Coronary artery (tissue), 2 donors: Measurements from ENCODE around the gene NCOA1.
A peak's percentile ranks its signal among the peaks of the same experiment; 100 is the strongest.

Experiments used
- DNase-seq: peaks from one replicate; pipeline ENCODE4 v3.0.0-alpha.2; 2017; ENCODE audit warnings: low spot score
- H3K27ac ChIP-seq, 2 donors: fragments of 200-600 bp; sonication (generic); one replicate each; pipeline ENCODE4 v1.5.1; 2016 to 2019
- H3K4me3 ChIP-seq: fragments of 200-600 bp; sonication (generic); 2 replicates; pipeline ENCODE4 v1.5.1; 2016; ENCODE audit warnings: mild to moderate bottlenecking, moderate library complexity
- CTCF ChIP-seq: fragments of 200-600 bp; sonication (generic); IDR thresholded peaks from one replicate; pipeline ENCODE4 v1.5.1; 2019; ENCODE audit warnings: antibody characterized with exemption

Gene NCOA1

DNA sequence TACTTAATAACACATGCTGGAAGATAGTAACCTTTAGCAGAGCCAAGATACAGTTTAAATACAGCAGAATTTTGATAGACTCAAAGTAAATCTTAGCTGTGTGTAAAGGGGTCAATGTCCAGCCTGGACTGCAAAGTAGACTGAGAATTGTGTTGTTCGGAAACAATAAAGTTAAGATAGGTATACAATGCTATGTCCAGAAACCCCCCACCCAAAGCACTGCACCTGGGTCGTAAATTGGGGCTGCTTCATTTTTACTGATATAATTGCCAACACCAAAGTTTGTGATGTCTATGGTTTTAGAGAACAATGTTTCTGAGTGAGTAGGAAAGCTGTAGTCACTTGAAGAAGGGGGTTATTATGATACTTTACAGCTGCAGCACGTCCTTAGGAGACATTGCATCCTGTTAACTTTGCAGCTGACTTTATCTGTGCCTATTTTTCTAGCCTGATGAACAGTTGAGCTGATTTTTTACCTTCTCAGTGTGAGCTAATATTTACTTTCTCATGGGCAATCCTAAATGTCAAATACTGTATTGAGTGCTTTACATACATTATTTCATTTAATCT, 4.3 kb upstream of the NCOA1 start:
- Histone ChIP-seq H3K27ac (no peak overlapping the region), H3K4me3 (no peak overlapping the region)
- DNase-seq = no peak
- TF ChIP-seq CTCF = no peak

DNA sequence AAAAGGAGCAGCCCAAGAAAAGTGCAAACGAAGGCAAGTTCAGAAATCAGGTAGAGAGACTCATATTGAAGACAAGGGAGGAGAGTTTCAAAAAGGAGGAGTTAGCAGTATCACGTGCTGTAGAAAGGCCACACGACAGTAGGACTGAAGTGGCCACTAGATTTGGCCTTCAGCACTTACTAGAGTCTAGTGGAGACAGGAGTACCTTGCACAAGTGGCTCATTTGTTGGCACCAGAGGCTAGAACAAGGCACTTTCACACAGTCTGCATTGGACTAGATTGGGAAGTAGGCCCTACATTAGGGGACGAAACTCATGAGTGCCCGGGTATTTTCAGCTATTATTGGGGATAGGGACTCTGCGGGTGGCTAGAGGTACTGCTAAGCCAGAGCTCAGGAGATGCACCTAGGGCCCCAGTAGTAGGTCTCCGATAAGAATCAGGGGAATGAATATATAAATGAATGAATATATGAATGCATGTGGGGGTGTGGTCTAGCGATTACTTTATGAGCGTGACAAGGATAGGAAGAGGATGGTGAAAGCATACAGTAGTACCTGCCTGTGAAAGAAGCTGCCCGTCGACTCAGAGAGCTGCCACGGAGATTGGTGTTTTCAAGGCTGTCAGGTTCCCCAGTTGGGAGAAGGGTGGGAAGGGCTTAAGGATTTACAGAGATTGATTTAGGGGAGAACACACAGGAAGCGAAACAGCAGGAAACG, 1.4 kb upstream of the NCOA1 start:
- no peak for DNase-seq
- peak overlapping the region; percentile 99 for H3K4me3 ChIP-seq
- no peak for TF ChIP-seq CTCF
- H3K27ac ChIP-seq = peak overlapping the region in 1 of 2 donors; percentile 97

DNA sequence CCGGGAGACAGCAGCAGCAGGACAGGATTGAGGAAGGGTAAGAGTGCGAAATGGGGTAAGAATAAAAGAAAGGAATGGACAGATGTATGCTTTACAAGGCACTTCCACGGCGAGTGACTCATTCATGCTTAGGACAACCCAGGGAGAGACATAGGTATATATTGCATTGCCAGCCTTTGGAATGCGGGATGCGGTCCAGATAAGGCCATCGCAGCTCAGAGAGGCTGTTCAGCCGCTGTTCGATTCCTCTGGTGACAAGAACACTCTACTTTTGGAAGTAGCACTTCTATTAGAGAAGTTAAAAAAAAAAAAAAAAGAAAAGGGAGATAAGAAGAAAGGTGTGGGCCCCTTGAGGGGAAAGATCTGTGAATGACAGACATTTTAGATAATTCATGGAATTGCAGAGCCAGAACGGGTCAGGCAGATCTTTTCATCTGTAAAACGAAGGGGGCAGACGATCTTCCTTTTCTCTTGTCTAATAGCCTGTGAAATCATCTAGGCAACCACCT, 819 bp upstream of the NCOA1 start:
- TF ChIP-seq CTCF = no peak

DNA sequence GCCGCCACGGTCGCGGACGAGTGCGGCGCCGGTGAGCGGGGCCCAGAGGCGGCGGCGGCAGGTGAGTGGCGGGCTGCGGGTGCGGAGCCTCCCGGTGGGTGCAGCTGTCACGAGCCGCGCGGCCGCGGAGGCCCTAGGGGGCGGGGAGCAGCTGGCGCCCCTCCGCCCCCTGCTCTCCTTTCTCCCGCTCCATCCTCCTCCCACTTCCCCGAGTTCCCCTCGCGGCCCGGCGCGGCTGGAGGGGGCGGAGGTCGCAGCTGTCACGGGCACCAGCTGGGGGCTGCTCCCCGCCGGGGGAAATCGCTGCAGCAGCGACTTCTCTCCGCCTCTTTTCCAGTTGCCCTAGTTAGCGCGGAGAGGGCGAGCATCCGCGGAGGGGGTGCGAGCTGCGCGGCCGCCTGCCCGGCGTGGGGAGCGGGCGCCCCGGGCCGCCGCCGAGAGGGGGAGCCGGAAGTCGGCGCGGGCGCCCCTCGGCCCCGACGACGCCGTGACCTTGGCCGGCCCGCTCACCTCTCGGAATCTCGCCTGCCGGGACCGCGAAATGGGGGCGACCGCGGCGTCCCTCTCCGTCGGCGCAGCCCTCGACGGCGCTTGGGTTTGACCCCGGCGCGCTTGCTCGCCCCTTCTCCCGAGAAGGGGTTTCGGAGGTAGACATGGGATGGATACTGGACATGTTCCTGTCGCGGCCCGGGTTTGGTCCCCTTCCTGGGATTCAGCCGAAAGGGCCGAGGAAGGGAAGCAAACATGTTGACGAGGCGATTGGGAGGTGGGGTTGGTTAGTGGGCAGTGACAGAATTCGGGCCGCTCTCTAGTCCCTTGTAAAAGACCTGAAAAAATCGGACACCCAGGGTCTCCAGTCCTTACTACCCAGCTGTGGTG, 727 bp downstream of the NCOA1 start:
- TF ChIP-seq CTCF = no peak
- DNase-seq = peak; percentile 78
- H3K4me3 ChIP-seq = peak overlapping the region; percentile 99
- peak overlapping the region; percentile 78 to 97 for H3K27ac ChIP-seq

More for the DNA sequence above, 819 bp upstream of the NCOA1 start:
- Histone ChIP-seq H3K27ac (peak overlapping the region; percentile 78 to 97), H3K4me3 (peak overlapping the region; percentile 99)
- DNase-seq = no peak

DNA sequence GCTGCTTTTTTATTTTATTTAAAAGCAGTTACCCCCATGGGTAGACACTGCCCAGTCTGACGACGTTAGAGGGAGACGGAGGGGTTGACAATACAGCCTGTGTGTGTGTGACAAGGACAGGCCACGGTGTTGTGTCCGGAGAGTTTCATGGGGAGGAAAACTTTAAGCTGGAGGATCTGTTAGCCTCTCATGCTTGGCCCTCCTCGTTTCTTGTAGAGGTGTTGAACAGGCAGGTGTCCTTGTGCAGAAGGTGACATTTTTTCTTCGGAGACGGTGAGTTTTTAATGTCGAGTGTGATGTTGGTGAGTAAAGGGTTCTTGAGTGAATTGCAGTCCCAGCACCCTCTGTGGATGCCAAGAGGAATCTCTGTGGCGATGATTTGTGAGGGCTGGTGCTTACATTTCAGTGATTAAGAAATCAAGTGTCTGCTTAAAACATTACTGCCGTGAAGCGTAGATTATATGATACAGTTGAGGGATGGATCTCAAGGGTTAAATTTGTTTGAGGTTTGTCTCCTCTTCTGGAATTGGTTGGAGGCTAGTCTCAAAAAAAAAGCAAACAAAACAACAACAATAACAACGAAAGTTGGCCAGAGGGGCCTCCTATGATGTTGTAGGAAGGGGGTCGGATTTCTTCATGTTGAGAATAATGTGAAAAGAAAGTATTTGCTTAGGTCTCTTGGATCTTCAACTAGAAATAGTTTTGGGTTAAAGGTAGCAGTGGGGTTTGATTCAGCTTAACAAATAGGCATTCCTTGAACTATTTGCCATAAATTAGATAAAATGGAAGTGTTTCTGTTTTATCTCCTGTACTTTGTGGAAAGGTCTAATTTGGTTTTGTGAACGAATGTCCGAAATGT, 1.6 kb downstream of the NCOA1 start:
- no peak for DNase-seq
- H3K4me3 ChIP-seq = peak overlapping the region; percentile 99
- TF ChIP-seq CTCF = no peak
- peak overlapping the region; percentile 78 to 97 for H3K27ac ChIP-seq

DNA sequence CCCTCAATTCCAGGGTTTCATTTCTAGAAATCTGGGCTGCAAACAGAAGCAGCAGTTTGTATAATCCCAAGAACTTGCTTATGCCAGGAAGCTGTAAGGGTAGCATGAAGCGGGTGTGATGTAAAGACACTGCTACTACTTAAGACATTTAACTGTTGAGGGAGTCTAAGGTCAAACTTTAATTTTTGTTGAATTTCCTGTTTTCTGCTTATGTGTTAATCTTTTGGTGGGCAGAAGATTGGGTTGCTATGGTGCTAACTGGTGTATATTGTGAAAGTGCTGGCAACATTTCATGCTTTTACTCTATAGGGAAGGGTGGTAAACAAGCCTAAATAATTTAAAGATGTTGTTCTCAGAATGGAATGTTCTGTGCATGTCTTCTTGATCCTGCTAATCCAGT, 2.7 kb downstream of the NCOA1 start:
- no peak for TF ChIP-seq CTCF
- H3K27ac ChIP-seq = no peak overlapping the region
- H3K4me3 ChIP-seq = peak overlapping the region; percentile 99
- DNase-seq = no peak
